ENCODE measurements around the gene TRPV3. TPM values are rescaled to one million over a fixed set of nuclear protein-coding genes. Genes with fewer than 3 reads are reported as not detected.
"Not testable (repeated sequence)": the region's sequence is repeated elsewhere in the genome, so short reads cannot be mapped to it uniquely, and the experiment has no call there.

Gene TRPV3
- total RNA-seq, 1 donor from 2014 or later, result 2.1 TPM

GRCh38 chr17:3572231-3572630 lies 14.6 kb upstream of the TRPV3 start:
- no peak overlapping the region for H3K4me3 ChIP-seq (ENCODE audit: low read depth, low read length)
- no peak for TF ChIP-seq CTCF (IDR thresholded peaks at IDR 0.05; ENCODE audit: insufficient read depth, low read length, poor library complexity, severe bottlenecking)
- no peaks in the 10 kb centered on the region for H3K36me3 ChIP-seq (ENCODE audit: control insufficient read depth, insufficient read depth, low read length)
- no peaks in the 10 kb centered on the region for H3K27me3 ChIP-seq (ENCODE audit: control insufficient read depth, insufficient read depth, low read length)
- DNase-seq (ENCODE audit: low read depth), result no peak

- no peak for TF ChIP-seq CTCF (IDR thresholded peaks at IDR 0.05; ENCODE audit: insufficient read depth, low read length, poor library complexity, severe bottlenecking)
- no peak for DNase-seq (ENCODE audit: low read depth)
These were observed 13.7 kb upstream of the TRPV3 start for GRCh38 chr17:3571043-3571900.

GRCh38 chr17:3569534-3570137 lies 12.0 kb upstream of the TRPV3 start:
- DNase-seq (ENCODE audit: low read depth), result no peak
- Histone ChIP-seq H3K4me3 (ENCODE audit: low read depth, low read length) (no peak overlapping the region), H3K27me3 (ENCODE audit: control insufficient read depth, insufficient read depth, low read length) (no peaks in the 10 kb centered on the region), H3K36me3 (ENCODE audit: control insufficient read depth, insufficient read depth, low read length) (no peaks in the 10 kb centered on the region)
- no peak for TF ChIP-seq CTCF (IDR thresholded peaks at IDR 0.05; ENCODE audit: insufficient read depth, low read length, poor library complexity, severe bottlenecking)

More at GRCh38 chr17:3571043-3571900, 13.7 kb upstream of the TRPV3 start:
- H3K27me3 ChIP-seq (ENCODE audit: control insufficient read depth, insufficient read depth, low read length), result no peaks in the 10 kb centered on the region
- H3K4me3 ChIP-seq (ENCODE audit: low read depth, low read length), result no peak overlapping the region
- no peaks in the 10 kb centered on the region for H3K36me3 ChIP-seq (ENCODE audit: control insufficient read depth, insufficient read depth, low read length)

- no peaks in the 10 kb centered on the region for H3K27me3 ChIP-seq (ENCODE audit: control insufficient read depth, insufficient read depth, low read length)
- no peak for DNase-seq (ENCODE audit: low read depth)
- H3K36me3 ChIP-seq (ENCODE audit: control insufficient read depth, insufficient read depth, low read length), result no peaks in the 10 kb centered on the region
- no peak overlapping the region for H3K4me3 ChIP-seq (ENCODE audit: low read depth, low read length)
- TF ChIP-seq CTCF (IDR thresholded peaks at IDR 0.05; ENCODE audit: insufficient read depth, low read length, poor library complexity, severe bottlenecking), result no peak
These were observed 8.9 kb upstream of the TRPV3 start for GRCh38 chr17:3566551-3566950.

GRCh38 chr17:3565143-3565542 lies 7.5 kb upstream of the TRPV3 start:
- Histone ChIP-seq H3K27me3 (ENCODE audit: control insufficient read depth, insufficient read depth, low read length) (no peaks in the 10 kb centered on the region), H3K36me3 (ENCODE audit: control insufficient read depth, insufficient read depth, low read length) (no peaks in the 10 kb centered on the region), H3K4me3 (ENCODE audit: low read depth, low read length) (no peak overlapping the region)
- DNase-seq (ENCODE audit: low read depth), result no peak
- no peak for TF ChIP-seq CTCF (IDR thresholded peaks at IDR 0.05; ENCODE audit: insufficient read depth, low read length, poor library complexity, severe bottlenecking)

GRCh38 chr17:3564241-3564640 lies 6.6 kb upstream of the TRPV3 start:
- DNase-seq (ENCODE audit: low read depth); H3K4me3 ChIP-seq (ENCODE audit: low read depth, low read length); H3K36me3 ChIP-seq (ENCODE audit: control insufficient read depth, insufficient read depth, low read length); H3K27me3 ChIP-seq (ENCODE audit: control insufficient read depth, insufficient read depth, low read length): not testable (repeated sequence)
